SK-N-SH treated with all-trans-retinoic acid at 6 μM for 48 hours (cell line): ENCODE data around the gene SORCS2.

Source experiments
- ATAC-seq: fragments of 200-7000 bp; cut with Tn5 transposase; 3 replicates; pipeline ENCODE4 v1.9.1; 2020; ENCODE audit warnings: mild to moderate bottlenecking, moderate library complexity
- ARNTL ChIP-seq: fragments of 450-650 bp; formaldehyde crosslinking; IDR thresholded peaks from 2 replicates; pipeline ENCODE4 v1.5.0; 2020; ENCODE audit warnings: low read depth, mild to moderate bottlenecking, moderate library complexity, borderline replicate concordance
- BACH2 ChIP-seq: fragments of 250-450 bp; sonication (Bioruptor Pico); IDR thresholded peaks from 2 replicates; pipeline ENCODE4 v1.9.0; 2021; ENCODE audit warnings: mild to moderate bottlenecking, borderline replicate concordance
- ESRRG ChIP-seq: fragments of 250-450 bp; sonication (Bioruptor Pico); IDR thresholded peaks from 2 replicates; pipeline ENCODE4 v1.6.1; 2021; ENCODE audit warnings: mild to moderate bottlenecking
- GLIS3 ChIP-seq: fragments of 250-450 bp; sonication (Bioruptor Pico); IDR thresholded peaks from 2 replicates; pipeline ENCODE4 v1.5.0; 2020; ENCODE audit warnings: mild to moderate bottlenecking, moderate library complexity
- PPARA ChIP-seq: fragments of 250-450 bp; sonication (Bioruptor Pico); IDR thresholded peaks from 2 replicates; pipeline ENCODE4 v1.5.0; 2020; ENCODE audit warnings: mild to moderate bottlenecking, borderline replicate concordance
- RARB ChIP-seq: fragments of 250-450 bp; sonication (Bioruptor Pico); IDR thresholded peaks from 2 replicates; pipeline ENCODE4 v1.8.0; 2021; ENCODE audit warnings: mild to moderate bottlenecking, moderate library complexity
- TCF4 ChIP-seq: fragments of 250-450 bp; sonication (Bioruptor Pico); IDR thresholded peaks from 2 replicates; pipeline ENCODE4 v1.8.0; 2021; ENCODE audit warnings: mild to moderate bottlenecking, moderate library complexity, borderline replicate concordance
- TOX ChIP-seq: fragments of 250-450 bp; sonication (Bioruptor Pico); IDR thresholded peaks from 2 replicates; pipeline ENCODE4 v1.8.0; 2021; ENCODE audit warnings: mild to moderate bottlenecking, moderate library complexity, borderline replicate concordance
- ZFP3 ChIP-seq: fragments of 250-450 bp; sonication (Bioruptor Pico); IDR thresholded peaks from 2 replicates; pipeline ENCODE4 v1.5.0; 2020; ENCODE audit warnings: mild to moderate bottlenecking, moderate library complexity
- ZFP30 ChIP-seq: fragments of 450-650 bp; formaldehyde crosslinking; IDR thresholded peaks from 2 replicates; pipeline ENCODE4 v1.5.0; 2022; ENCODE audit warnings: mild to moderate bottlenecking, moderate library complexity
- ZNF70 ChIP-seq: fragments of 450-650 bp; formaldehyde crosslinking; IDR thresholded peaks from 2 replicates; pipeline ENCODE4 v1.5.0; 2020; ENCODE audit warnings: mild to moderate bottlenecking, moderate library complexity
- TF ChIP-seq, protein P1 (sequence below): fragments of 250-450 bp; sonication (Bioruptor Pico); IDR thresholded peaks from 2 replicates; pipeline ENCODE4 v1.5.1; 2021; ENCODE audit warnings: mild to moderate bottlenecking, moderate library complexity
- TF ChIP-seq, protein P2 (sequence below): fragments of 250-450 bp; sonication (Bioruptor Pico); IDR thresholded peaks from 2 replicates; pipeline ENCODE4 v1.8.0; 2020; ENCODE audit warnings: mild to moderate bottlenecking, moderate library complexity, borderline replicate concordance
- TF ChIP-seq, protein P3 (sequence below): fragments of 250-450 bp; sonication (Bioruptor Pico); IDR thresholded peaks from 2 replicates; pipeline ENCODE4 v1.5.1; 2020; ENCODE audit warnings: low read depth, mild to moderate bottlenecking, moderate library complexity
- TF ChIP-seq, protein P4 (sequence below): fragments of 250-450 bp; sonication (Bioruptor Pico); IDR thresholded peaks from 2 replicates; pipeline ENCODE4 v1.8.0; 2021; ENCODE audit warnings: low read depth, mild to moderate bottlenecking, moderate library complexity, borderline replicate concordance

SORCS2 gene

DNA sequence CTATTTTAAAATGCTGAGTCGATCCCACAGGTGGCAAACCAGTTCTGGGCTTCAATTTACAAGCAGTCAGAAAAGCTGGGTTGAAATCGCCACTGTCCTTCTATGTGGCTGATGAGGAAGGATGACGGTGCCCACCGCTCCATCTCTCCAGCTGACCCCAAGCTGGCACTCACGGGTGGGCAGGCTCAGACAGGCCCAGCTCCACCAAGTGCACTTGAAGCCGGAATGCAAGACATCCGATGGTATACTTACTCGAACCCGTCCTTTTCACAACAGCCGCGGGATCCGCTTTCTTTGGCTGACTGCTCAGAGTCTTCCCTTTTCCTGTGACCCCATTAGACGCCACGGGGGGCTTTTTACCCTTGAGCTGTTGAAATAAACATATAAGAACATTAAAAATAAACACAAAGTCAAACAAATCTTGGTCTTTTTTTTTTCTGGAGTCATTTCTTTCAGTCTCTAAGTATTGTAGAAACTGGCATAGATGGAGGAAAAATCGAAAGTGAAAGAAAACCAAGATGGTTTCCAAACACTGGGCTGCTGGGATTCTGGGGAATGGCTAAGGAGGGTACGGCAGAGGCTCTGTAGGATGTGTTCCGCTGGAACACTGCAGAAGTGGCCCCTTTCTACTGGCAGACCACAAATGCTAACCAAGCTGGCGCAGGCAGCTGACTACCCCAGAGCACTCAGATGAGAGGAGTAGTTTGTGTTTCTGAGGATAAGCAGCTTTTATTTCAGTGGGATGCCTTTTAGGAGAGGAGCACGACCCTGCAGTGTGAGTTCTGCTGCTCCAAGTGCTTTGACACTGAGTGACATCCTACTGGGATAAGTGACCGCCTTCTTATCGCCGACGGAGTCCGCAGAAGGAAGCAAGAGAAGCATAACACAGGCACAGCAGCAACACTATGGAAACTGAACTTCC, 586.4 kb downstream of the SORCS2 start:
- no peak for ATAC-seq
- TF ChIP-seq RARB (CRISPR knock-in tag): no peak
- TF ChIP-seq, protein P1, sequence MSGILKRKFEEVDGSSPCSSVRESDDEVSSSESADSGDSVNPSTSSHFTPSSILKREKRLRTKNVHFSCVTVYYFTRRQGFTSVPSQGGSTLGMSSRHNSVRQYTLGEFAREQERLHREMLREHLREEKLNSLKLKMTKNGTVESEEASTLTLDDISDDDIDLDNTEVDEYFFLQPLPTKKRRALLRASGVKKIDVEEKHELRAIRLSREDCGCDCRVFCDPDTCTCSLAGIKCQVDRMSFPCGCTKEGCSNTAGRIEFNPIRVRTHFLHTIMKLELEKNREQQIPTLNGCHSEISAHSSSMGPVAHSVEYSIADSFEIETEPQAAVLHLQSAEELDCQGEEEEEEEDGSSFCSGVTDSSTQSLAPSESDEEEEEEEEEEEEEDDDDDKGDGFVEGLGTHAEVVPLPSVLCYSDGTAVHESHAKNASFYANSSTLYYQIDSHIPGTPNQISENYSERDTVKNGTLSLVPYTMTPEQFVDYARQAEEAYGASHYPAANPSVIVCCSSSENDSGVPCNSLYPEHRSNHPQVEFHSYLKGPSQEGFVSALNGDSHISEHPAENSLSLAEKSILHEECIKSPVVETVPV (CRISPR knock-in tag): no peak
- TF ChIP-seq, protein P2, sequence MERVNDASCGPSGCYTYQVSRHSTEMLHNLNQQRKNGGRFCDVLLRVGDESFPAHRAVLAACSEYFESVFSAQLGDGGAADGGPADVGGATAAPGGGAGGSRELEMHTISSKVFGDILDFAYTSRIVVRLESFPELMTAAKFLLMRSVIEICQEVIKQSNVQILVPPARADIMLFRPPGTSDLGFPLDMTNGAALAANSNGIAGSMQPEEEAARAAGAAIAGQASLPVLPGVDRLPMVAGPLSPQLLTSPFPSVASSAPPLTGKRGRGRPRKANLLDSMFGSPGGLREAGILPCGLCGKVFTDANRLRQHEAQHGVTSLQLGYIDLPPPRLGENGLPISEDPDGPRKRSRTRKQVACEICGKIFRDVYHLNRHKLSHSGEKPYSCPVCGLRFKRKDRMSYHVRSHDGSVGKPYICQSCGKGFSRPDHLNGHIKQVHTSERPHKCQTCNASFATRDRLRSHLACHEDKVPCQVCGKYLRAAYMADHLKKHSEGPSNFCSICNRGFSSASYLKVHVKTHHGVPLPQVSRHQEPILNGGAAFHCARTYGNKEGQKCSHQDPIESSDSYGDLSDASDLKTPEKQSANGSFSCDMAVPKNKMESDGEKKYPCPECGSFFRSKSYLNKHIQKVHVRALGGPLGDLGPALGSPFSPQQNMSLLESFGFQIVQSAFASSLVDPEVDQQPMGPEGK (CRISPR knock-in tag): no peak
- TF ChIP-seq ZNF70: no peak
- no peak for TF ChIP-seq PPARA (CRISPR knock-in tag)
- TF ChIP-seq, protein P3, sequence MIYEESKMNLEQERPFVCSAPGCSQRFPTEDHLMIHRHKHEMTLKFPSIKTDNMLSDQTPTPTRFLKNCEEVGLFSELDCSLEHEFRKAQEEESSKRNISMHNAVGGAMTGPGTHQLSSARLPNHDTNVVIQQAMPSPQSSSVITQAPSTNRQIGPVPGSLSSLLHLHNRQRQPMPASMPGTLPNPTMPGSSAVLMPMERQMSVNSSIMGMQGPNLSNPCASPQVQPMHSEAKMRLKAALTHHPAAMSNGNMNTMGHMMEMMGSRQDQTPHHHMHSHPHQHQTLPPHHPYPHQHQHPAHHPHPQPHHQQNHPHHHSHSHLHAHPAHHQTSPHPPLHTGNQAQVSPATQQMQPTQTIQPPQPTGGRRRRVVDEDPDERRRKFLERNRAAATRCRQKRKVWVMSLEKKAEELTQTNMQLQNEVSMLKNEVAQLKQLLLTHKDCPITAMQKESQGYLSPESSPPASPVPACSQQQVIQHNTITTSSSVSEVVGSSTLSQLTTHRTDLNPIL (CRISPR knock-in tag): no peak
- TF ChIP-seq, protein P4, sequence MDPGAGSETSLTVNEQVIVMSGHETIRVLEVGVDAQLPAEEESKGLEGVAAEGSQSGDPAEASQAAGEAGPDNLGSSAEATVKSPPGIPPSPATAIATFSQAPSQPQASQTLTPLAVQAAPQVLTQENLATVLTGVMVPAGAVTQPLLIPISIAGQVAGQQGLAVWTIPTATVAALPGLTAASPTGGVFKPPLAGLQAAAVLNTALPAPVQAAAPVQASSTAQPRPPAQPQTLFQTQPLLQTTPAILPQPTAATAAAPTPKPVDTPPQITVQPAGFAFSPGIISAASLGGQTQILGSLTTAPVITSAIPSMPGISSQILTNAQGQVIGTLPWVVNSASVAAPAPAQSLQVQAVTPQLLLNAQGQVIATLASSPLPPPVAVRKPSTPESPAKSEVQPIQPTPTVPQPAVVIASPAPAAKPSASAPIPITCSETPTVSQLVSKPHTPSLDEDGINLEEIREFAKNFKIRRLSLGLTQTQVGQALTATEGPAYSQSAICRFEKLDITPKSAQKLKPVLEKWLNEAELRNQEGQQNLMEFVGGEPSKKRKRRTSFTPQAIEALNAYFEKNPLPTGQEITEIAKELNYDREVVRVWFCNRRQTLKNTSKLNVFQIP (CRISPR knock-in tag): no peak
- no peak for TF ChIP-seq ZFP3 (CRISPR knock-in tag)

DNA sequence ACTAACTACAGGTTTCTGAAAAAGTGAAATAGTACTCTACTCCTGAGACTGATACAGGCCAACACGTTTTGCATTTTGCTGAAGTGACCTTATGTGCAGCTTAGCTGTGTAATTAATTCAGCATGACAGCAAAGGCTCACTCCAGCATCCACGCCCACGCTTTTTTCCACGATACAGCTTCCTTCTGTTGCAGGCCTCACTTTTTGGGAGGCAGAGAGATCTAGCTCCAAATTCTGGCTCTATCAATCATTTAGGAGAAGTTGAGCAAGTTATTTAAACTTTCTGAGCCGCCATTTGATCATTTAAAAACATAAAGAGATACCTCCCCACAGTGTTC, 587.1 kb downstream of the SORCS2 start:
- no peak for TF ChIP-seq ZFP30 (CRISPR knock-in tag)
- no peak for TF ChIP-seq TCF4 (CRISPR knock-in tag)
- TF ChIP-seq BACH2 (CRISPR knock-in tag): no peak
- no peak for TF ChIP-seq GLIS3 (CRISPR knock-in tag)
- no peak for TF ChIP-seq PPARA (CRISPR knock-in tag)
- TF ChIP-seq ARNTL (CRISPR knock-in tag): no peak
- no peak for TF ChIP-seq RARB (CRISPR knock-in tag)
- TF ChIP-seq, protein P2 (CRISPR knock-in tag): no peak
- ATAC-seq: no peak

DNA sequence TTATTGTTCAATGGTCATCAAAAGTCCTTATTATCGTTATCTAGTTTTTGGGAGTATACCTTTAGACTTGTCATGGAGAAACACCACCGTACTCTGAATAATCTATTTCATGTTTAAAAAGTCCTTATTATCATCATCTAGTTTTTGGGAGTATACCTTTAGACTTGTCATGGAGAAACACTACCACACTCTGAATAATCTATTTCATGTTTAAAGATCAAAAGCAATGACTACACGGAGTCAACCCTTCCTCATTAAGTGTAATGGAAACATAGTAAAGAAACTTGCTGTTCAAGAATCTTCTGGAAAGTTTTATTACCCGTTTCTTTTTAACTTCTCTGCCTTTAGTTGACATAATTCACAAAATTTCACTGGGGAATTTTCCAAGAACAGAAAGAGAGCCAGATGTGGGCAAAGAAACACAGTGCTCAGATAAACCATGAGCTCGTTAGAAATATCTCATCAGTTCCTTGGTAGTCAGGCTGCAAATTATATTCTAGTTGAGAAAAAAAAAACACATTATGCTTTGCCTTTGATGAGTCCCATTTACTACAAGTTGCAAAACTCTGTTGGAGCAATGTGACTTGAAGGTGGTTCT, 588.5 kb downstream of the SORCS2 start:
- TF ChIP-seq ESRRG (CRISPR knock-in tag) (no peak), GLIS3 (CRISPR knock-in tag) (no peak)
- no peak for ATAC-seq

DNA sequence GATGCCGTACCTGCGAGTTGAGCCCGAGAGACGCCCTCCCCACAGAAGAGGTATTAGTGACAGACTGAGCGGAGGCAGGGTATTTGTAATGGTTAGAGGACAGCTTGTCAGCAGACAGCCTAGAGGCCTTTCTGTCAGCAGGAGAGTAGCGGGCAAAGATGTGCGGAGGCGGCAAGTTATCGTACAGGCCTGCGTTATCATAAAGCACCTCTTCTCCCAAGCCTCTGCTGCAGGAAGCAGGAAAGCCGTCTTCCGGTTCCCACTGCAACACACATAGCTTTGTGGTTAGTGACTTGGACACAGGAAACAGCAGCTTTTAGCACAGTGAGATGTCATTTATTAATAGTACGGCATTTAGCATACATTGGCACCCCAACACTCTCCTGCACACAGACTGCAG, 589.0 kb downstream of the SORCS2 start:
- no peak for ATAC-seq
- TF ChIP-seq TOX (no peak), BACH2 (CRISPR knock-in tag) (no peak), ZNF70 (no peak), TCF4 (CRISPR knock-in tag) (no peak), ARNTL (CRISPR knock-in tag) (no peak), ZFP3 (CRISPR knock-in tag) (no peak)
- TF ChIP-seq, protein P1 (CRISPR knock-in tag): no peak
